GM12878 (cell line): Measurements from ENCODE around the gene ARPC1A.

Source experiments
- CTCF ChIP-seq, 3 experiments: IDR thresholded peaks in 2 of 3; conservative IDR thresholded peaks in 1 of 3; 2 replicates each; pipeline ENCODE4 v1.5.1; 2011; ENCODE audit warnings: low read depth in 3 of 3, low read length in 3 of 3, mild to moderate bottlenecking in 3 of 3, control low read depth in 2 of 3, moderate library complexity in 2 of 3, inconsistent platforms in 1 of 3, mixed read lengths in 1 of 3; ENCODE audit not compliant: control insufficient read depth in 2 of 3, insufficient read depth in 1 of 3; ENCODE audit errors: extremely low read depth in 1 of 3
- USF2 ChIP-seq: IDR thresholded peaks from 2 replicates; pipeline ENCODE4 v1.6.1; 2011; ENCODE audit warnings: low read depth, low read length, improper control_type of control experiment, borderline replicate concordance

GRCh38 chr7:99325592-99326407 is at the start of gene ARPC1A:
- TF ChIP-seq USF2: no peak
- peak in 2 of 3 experiments; percentile 3 to 10; a peak in 2 of 6 replicates for TF ChIP-seq CTCF (IDR thresholded peaks at IDR 0.05 in 2 of 3, conservative IDR thresholded peaks at IDR 0.05 in 1 of 3; ENCODE audit: control insufficient read depth in 2 of 3, extremely low read depth in 1 of 3, insufficient read depth in 1 of 3, low read depth in 3 of 3, low read length in 3 of 3)
